Esophagus mucosa (tissue), 1 donor: Measurements from ENCODE around the gene CHST11. TPM values are rescaled to one million over a fixed set of nuclear protein-coding genes. Genes with fewer than 3 reads are reported as not detected.

Experiments
- ATAC-seq: fragments of 200-7000 bp; cut with Tn5 transposase; one replicate; pipeline ENCODE4 v1.9.1; 2020
- total RNA-seq: library from RNA; stranded (reverse); gene quantifications from one replicate; pipeline ENCODE4 v1.2.4, GENCODE V29; 2023
- donor health status: DM: yes; HTN: yes; CAD: no.

The CHST11 gene
- total RNA-seq, 1 donor from 2014 or later: 7.3 TPM

GRCh38 chr12:104681012-104681690, 224.4 kb downstream of the CHST11 start:
- no peak for ATAC-seq

- peak; percentile 30 for ATAC-seq
These were observed 226.1 kb downstream of the CHST11 start for GRCh38 chr12:104682790-104683279.

- ATAC-seq: no peak
These were observed 227.2 kb downstream of the CHST11 start for GRCh38 chr12:104683831-104684503.

GRCh38 chr12:104684884-104685283, 228.1 kb downstream of the CHST11 start:
- no peak for ATAC-seq

GRCh38 chr12:104685366-104685765, 228.6 kb downstream of the CHST11 start:
- no peak for ATAC-seq

GRCh38 chr12:104686196-104686595, 229.4 kb downstream of the CHST11 start:
- ATAC-seq: no peak

- ATAC-seq: no peak
These were observed 231.2 kb downstream of the CHST11 start for GRCh38 chr12:104687823-104688573.

GRCh38 chr12:104689635-104690034, 232.9 kb downstream of the CHST11 start:
- no peak for ATAC-seq

- no peak for ATAC-seq
These were observed 235.2 kb downstream of the CHST11 start for GRCh38 chr12:104691721-104692556.

- no peak for ATAC-seq
These were observed 235.9 kb downstream of the CHST11 start for GRCh38 chr12:104692557-104693218.

GRCh38 chr12:104693493-104693892, 236.7 kb downstream of the CHST11 start:
- no peak for ATAC-seq

GRCh38 chr12:104694161-104694560, 237.4 kb downstream of the CHST11 start:
- no peak for ATAC-seq

GRCh38 chr12:104694711-104695110, 238.0 kb downstream of the CHST11 start:
- no peak for ATAC-seq

- peak; percentile 36 for ATAC-seq
These were observed 238.9 kb downstream of the CHST11 start for GRCh38 chr12:104695453-104696148.

GRCh38 chr12:104697186-104697585, 240.4 kb downstream of the CHST11 start:
- no peak for ATAC-seq

- no peak for ATAC-seq
These were observed 242.1 kb downstream of the CHST11 start for GRCh38 chr12:104698871-104699270.

GRCh38 chr12:104699489-104700190, 242.9 kb downstream of the CHST11 start:
- no peak for ATAC-seq

GRCh38 chr12:104700324-104700723, 243.6 kb downstream of the CHST11 start:
- ATAC-seq: no peak

- ATAC-seq: no peak
These were observed 244.6 kb downstream of the CHST11 start for GRCh38 chr12:104701301-104701700.

GRCh38 chr12:104701756-104702155, 245.0 kb downstream of the CHST11 start:
- no peak for ATAC-seq
